DMS153 treated with DMSO at 0.1 percent for 48 hours (cell line): ENCODE results near the gene DTWD1.
"Not testable (repeated sequence)": the region's sequence is repeated elsewhere in the genome, so short reads cannot be mapped to it uniquely, and the experiment has no call there.

Experiments
- DNase-seq: peaks from one replicate; lab custom pipeline; 2025; ENCODE audit not compliant: unreplicated experiment; lab: John Stamatoyannopoulos, UW

Gene DTWD1

GRCh38 chr15:49620658-49621368 lies at the start of gene DTWD1, which contains the start of gene FAM227B:
Gene DTWD1, plus strand, starts transcription at chr15:49621048. Its CDS starts 4,120 bp downstream, at chr15:49625168.
Gene FAM227B, minus strand, starts transcription at chr15:49620818. Its CDS starts 5,647 bp downstream, at chr15:49615171.
- DNase-seq: peak; percentile 54

- no peak for DNase-seq
Measured at GRCh38 chr15:49573421-49573820, 47.4 kb upstream of the DTWD1 start.

GRCh38 chr15:49589030-49589429 lies 31.8 kb upstream of the DTWD1 start:
- no peak for DNase-seq

GRCh38 chr15:49592829-49593316 lies 28.0 kb upstream of the DTWD1 start:
- DNase-seq: not testable (repeated sequence)

- DNase-seq: no peak
Measured at GRCh38 chr15:49604625-49605409, 16.0 kb upstream of the DTWD1 start.

GRCh38 chr15:49605588-49605987 lies 15.3 kb upstream of the DTWD1 start:
- DNase-seq: no peak

GRCh38 chr15:49606594-49606993 lies 14.3 kb upstream of the DTWD1 start:
- no peak for DNase-seq

GRCh38 chr15:49610157-49610918 lies 10.5 kb upstream of the DTWD1 start:
- DNase-seq: no peak

GRCh38 chr15:49612240-49612639 lies 8.6 kb upstream of the DTWD1 start:
- DNase-seq: not testable (repeated sequence)

GRCh38 chr15:49619226-49619625 lies 1.6 kb upstream of the DTWD1 start:
- DNase-seq: no peak

GRCh38 chr15:49620199-49620598 lies 649 bp upstream of the DTWD1 start:
- no peak for DNase-seq

- no peak for DNase-seq
Measured at GRCh38 chr15:49621401-49621811, 558 bp downstream of the DTWD1 start.

GRCh38 chr15:49621887-49622286 lies 1.0 kb downstream of the DTWD1 start:
- DNase-seq: no peak

- no peak for DNase-seq
Measured at GRCh38 chr15:49622561-49622960, 1.7 kb downstream of the DTWD1 start.

- DNase-seq: no peak
Measured at GRCh38 chr15:49624056-49624455, 3.2 kb downstream of the DTWD1 start.

- DNase-seq: no peak
Measured at GRCh38 chr15:49625460-49626036, 4.7 kb downstream of the DTWD1 start.

GRCh38 chr15:49627407-49627877 lies 6.6 kb downstream of the DTWD1 start:
- DNase-seq: no peak

- DNase-seq: no peak
Measured at GRCh38 chr15:49628379-49628778, 7.5 kb downstream of the DTWD1 start.

- DNase-seq: no peak
Measured at GRCh38 chr15:49637857-49638256, 17.0 kb downstream of the DTWD1 start.

- DNase-seq: no peak
Measured at GRCh38 chr15:49644364-49644794, 23.5 kb downstream of the DTWD1 start.

GRCh38 chr15:49645277-49645676 lies 24.4 kb downstream of the DTWD1 start:
- no peak for DNase-seq
